SK-N-MC (cell line): ENCODE data around the gene WFDC1.

Source experiments
- DNase-seq: peaks from one replicate; pipeline ENCODE4 v3.0.0-alpha.2; 2011; ENCODE audit warnings: low read depth, low spot score
- H3K27ac ChIP-seq: fragments of 200-600 bp; sonication (generic); 2 replicates; pipeline ENCODE4 v1.5.1; 2016; ENCODE audit warnings: mixed run types
- H3K36me3 ChIP-seq: fragments of 200-600 bp; sonication (generic); 2 replicates; pipeline ENCODE4 v1.6.1; 2017; ENCODE audit warnings: antibody characterized with exemption, low read length, mixed read lengths; ENCODE audit not compliant: insufficient read depth
- H3K4me3 ChIP-seq: fragments of 200-600 bp; sonication (generic); 2 replicates; pipeline ENCODE4 v1.5.1; 2016
- H3K9ac ChIP-seq: fragments of 200-600 bp; sonication (generic); 2 replicates; pipeline ENCODE4 v1.8.0; 2017; ENCODE audit warnings: mixed run types, mixed read lengths; ENCODE audit not compliant: insufficient read length
- H3K9me3 ChIP-seq: fragments of 200-600 bp; sonication (generic); 2 replicates; pipeline ENCODE4 v1.6.1; 2017; ENCODE audit warnings: low read depth, mild to moderate bottlenecking, antibody characterized with exemption, low read length, moderate library complexity, mixed read lengths
- EZH2 ChIP-seq: fragments of 200-600 bp; sonication (generic); IDR thresholded peaks from one replicate; pipeline ENCODE4 v1.6.1; 2017; ENCODE audit warnings: antibody characterized with exemption
- FOXP2 ChIP-seq: optimal IDR thresholded peaks from 2 replicates; pipeline ENCODE3; 2011; ENCODE audit warnings: mild to moderate bottlenecking, moderate library complexity; ENCODE audit not compliant: insufficient read depth; ENCODE audit errors: extremely low read length, control extremely low read depth
- POLR2AphosphoS5 ChIP-seq: IDR thresholded peaks from 2 replicates; pipeline ENCODE4 v1.6.1; 2012; ENCODE audit warnings: mild to moderate bottlenecking, low read depth, low read length, borderline replicate concordance

Gene WFDC1

GRCh38 chr16:84268291-84269040 lies 26.2 kb upstream of the WFDC1 start:
- H3K9ac ChIP-seq, result no peak overlapping the region
- no peak overlapping the region for H3K27ac ChIP-seq
- TF ChIP-seq EZH2 (no peak), POLR2AphosphoS5 (no peak), FOXP2 (no peak)
- DNase-seq, result no peak
- H3K4me3 ChIP-seq, result no peak overlapping the region
- H3K9me3 ChIP-seq, result no peaks in the 10 kb centered on the region
- H3K36me3 ChIP-seq, result no peaks in the 10 kb centered on the region

GRCh38 chr16:84270071-84270470 lies 24.6 kb upstream of the WFDC1 start:
- no peak for DNase-seq
- Histone ChIP-seq H3K36me3 (no peaks in the 10 kb centered on the region), H3K27ac (no peak overlapping the region), H3K4me3 (no peak overlapping the region), H3K9ac (no peak overlapping the region), H3K9me3 (no peaks in the 10 kb centered on the region)
- TF ChIP-seq EZH2 (no peak), POLR2AphosphoS5 (no peak), FOXP2 (no peak)

GRCh38 chr16:84270531-84270930 lies 24.1 kb upstream of the WFDC1 start:
- Histone ChIP-seq H3K9me3 (no peaks in the 10 kb centered on the region), H3K9ac (no peak overlapping the region), H3K36me3 (no peaks in the 10 kb centered on the region), H3K4me3 (no peak overlapping the region), H3K27ac (no peak overlapping the region)
- no peak for DNase-seq
- TF ChIP-seq FOXP2, result no peak
- no peak for TF ChIP-seq POLR2AphosphoS5
- no peak for TF ChIP-seq EZH2

GRCh38 chr16:84271037-84271436 lies 23.6 kb upstream of the WFDC1 start:
- H3K4me3 ChIP-seq, result no peak overlapping the region
- TF ChIP-seq POLR2AphosphoS5 (no peak), FOXP2 (no peak), EZH2 (no peak)
- no peak overlapping the region for H3K9ac ChIP-seq
- H3K9me3 ChIP-seq, result no peaks in the 10 kb centered on the region
- no peaks in the 10 kb centered on the region for H3K36me3 ChIP-seq
- DNase-seq, result no peak
- no peak overlapping the region for H3K27ac ChIP-seq

- no peaks in the 10 kb centered on the region for H3K36me3 ChIP-seq
- no peak overlapping the region for H3K9ac ChIP-seq
- TF ChIP-seq POLR2AphosphoS5 (no peak), FOXP2 (no peak), EZH2 (no peak)
- DNase-seq, result no peak
- no peak overlapping the region for H3K4me3 ChIP-seq
- H3K9me3 ChIP-seq, result no peaks in the 10 kb centered on the region
- no peak overlapping the region for H3K27ac ChIP-seq
These were observed 22.8 kb upstream of the WFDC1 start for GRCh38 chr16:84271866-84272265.

GRCh38 chr16:84272740-84273320 lies 21.8 kb upstream of the WFDC1 start:
- Histone ChIP-seq H3K9me3 (no peaks in the 10 kb centered on the region), H3K9ac (no peak overlapping the region), H3K4me3 (no peak overlapping the region), H3K27ac (no peak overlapping the region), H3K36me3 (no peaks in the 10 kb centered on the region)
- DNase-seq, result no peak
- TF ChIP-seq POLR2AphosphoS5 (no peak), EZH2 (no peak), FOXP2 (no peak)

GRCh38 chr16:84274515-84274914 lies 20.2 kb upstream of the WFDC1 start:
- Histone ChIP-seq H3K27ac (no peak overlapping the region), H3K4me3 (no peak overlapping the region), H3K9ac (no peak overlapping the region), H3K36me3 (no peaks in the 10 kb centered on the region), H3K9me3 (no peaks in the 10 kb centered on the region)
- DNase-seq, result no peak
- TF ChIP-seq FOXP2 (no peak), EZH2 (no peak)

- H3K9me3 ChIP-seq, result no peaks in the 10 kb centered on the region
- no peak for DNase-seq
- TF ChIP-seq POLR2AphosphoS5, result no peak
- no peak for TF ChIP-seq EZH2
- TF ChIP-seq FOXP2, result no peak
- no peaks in the 10 kb centered on the region for H3K36me3 ChIP-seq
- H3K4me3 ChIP-seq, result no peak overlapping the region
- H3K27ac ChIP-seq, result no peak overlapping the region
- H3K9ac ChIP-seq, result no peak overlapping the region
These were observed 19.0 kb upstream of the WFDC1 start for GRCh38 chr16:84275585-84276151.

GRCh38 chr16:84277244-84277823 lies 17.3 kb upstream of the WFDC1 start:
- Histone ChIP-seq H3K36me3 (no peaks in the 10 kb centered on the region), H3K27ac (no peak overlapping the region), H3K9me3 (no peaks in the 10 kb centered on the region), H3K4me3 (no peak overlapping the region), H3K9ac (no peak overlapping the region)
- DNase-seq, result no peak
- TF ChIP-seq EZH2 (no peak), POLR2AphosphoS5 (no peak), FOXP2 (no peak)
